HUDEP-2 (cell line): Measurements from ENCODE around the gene UNC5CL.

ENCODE experiments used
- DNase-seq, 76 experiments: peaks; one replicate each; lab custom pipeline; 2025; ENCODE audit not compliant: unreplicated experiment in 76 of 76; lab: John Stamatoyannopoulos, UW

Gene UNC5CL

DNA sequence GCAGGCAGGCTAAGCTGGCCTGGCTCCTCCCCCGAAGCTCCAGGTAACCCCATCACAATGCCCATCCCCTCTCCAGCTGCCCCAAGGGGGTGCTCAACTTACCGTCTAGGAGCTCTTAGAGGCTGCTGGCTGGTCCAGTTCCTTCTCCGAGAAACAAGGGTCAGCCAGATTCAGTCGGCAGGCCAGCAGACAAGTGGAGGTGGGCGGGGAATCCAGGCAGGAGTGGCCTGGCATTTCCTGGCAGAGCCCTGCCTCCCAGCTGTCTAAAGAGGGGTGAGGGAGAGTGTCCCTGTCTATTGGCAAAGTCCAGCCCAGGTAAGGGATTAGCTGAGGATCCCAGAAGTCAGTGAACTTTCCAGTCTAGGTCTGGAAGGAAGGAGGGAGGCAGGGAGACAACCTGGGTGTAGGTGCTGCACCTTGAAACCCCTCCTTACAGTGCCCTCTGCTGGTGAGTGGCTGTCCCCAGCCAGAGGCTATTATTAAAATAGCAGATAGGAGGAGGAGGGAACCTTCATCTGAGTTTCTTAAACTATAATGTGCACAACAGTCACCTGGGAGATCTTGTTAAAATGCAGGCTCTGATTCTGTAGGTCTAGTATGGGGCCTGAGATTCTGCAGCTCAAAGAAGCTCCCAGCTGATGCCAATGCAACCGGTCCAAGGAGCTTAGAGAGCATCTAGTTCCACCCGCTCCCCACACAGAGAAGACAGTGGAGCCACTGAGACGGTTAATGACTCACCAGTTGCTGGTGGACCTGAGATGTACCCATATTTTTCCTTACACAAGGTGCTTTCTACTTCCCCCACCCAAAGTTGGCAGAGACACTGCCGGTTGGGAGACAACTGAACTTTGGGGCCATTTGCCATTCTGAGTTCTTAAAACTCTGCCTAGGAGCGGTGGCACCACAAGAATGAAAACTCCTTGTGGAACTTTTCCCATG lies at the start of gene UNC5CL:
TSS of gene UNC5CL (minus strand) at position 162 of the 939 bp plus-strand sequence. CDS start 4,147 bp downstream, outside the sequence.
- DNase-seq: peak in 68 of 76 experiments; percentile 18 to 96 (median 62)

- DNase-seq: no peak
These were observed 49.4 kb upstream of the UNC5CL start for GRCh38 chr6:41088451-41088850.

- DNase-seq: no peak
These were observed 46.2 kb upstream of the UNC5CL start for GRCh38 chr6:41085182-41085581.

DNA sequence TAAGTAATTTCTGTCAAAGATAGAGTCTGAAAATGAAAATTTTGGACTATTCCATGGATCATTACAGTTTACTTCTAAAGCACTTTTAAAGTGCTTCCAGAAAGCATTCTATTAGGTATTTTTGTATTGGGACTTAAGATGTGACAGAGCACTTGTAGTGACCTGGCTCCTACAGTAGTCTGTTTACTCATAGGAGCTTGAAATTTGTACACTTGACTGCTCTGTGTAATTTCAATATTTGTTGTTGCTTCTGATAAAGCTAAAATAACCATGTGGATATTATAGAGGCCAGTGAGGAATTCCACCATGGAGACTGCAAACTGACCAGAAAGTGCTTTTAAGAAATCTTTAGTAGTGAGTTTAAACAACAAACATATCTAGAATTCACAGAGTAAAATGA lies 44.1 kb upstream of the UNC5CL start:
- DNase-seq: no peak

DNA sequence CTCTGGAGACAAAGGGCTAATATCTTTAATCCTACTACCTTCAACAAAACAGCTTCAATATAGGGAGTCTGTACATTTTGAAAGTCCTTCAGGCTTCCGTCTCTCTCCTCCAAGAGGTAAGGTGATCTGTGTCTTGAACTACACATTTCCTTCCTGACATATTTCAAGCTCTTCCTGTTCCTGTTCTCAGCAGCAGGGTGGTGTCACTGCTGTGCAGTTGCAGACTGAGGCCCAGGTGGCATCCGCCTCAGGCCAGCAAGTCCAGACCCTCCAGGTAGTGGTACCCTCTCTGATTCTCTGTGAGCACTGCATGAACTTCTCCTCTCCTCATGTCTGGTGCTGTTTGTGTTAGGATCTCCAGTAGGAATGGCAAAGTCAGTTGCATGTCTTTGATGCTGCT lies 41.6 kb upstream of the UNC5CL start:
- no peak for DNase-seq

GRCh38 chr6:41079080-41079479 lies 40.1 kb upstream of the UNC5CL start:
- DNase-seq: no peak

- no peak for DNase-seq
These were observed 39.1 kb upstream of the UNC5CL start for GRCh38 chr6:41078101-41078500.

DNA sequence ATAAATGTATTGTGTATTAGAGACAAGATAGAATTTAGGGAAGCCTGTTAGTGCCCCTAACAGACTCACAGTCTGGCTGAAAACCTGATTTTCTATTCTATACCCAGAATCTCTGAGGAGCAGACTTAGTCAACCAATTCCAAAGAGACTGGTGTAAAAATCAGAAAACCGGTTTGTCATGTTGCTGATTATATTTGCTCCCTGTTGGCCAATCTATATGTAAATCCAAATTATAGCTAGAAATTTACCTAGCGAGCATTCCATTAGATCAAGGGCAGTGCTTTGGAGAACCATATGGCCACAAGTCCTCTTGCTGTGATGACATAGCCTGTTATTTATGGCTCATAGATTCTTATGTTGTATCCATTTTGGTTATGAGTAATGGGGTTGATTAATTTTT lies 38.5 kb upstream of the UNC5CL start:
- no peak for DNase-seq

DNA sequence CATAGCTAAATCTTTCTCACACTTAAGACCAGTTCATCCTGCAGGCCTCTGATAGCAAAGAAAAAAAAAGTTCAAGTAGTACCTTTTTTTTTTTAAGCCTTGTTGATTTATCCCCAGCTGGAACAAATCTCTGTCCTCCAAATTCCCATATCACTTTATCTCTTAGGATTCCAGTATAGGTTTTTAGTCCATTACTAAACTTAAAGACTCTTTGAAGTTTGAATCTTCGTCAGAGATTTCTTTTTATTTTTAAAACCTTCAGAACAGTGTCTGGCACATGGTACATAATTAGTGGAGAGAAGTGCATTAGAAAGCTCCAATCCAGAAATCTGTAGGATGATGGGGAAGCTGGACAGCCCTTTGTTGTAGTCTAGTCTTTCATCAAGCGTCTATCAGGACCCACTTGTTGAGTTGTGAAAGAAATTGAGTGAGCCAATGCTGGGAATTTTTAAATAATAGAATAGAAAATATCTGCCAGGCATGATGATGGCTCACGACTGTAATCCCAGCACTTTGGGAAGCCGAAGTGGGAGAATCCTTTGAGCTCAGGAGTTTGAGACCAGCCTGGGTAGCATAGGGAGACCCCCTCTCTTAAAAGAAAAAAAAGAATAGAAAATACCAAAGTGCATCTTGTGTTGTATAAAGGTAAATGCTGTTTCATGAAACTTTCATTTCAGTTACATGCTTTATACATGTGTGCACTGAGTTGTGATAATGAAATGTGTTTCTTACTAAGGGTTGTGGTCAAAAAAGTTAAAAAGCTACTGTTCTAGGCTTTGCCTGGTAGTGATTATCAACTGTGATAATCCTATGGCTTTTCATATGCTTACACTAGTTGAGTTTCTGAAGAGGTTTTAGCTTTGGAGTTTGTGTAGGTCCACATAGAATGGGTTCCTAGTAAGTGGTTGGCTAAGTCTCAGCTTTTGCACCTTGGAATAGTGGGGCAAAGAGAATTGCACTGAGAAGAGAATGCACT lies 36.9 kb upstream of the UNC5CL start:
- DNase-seq: no peak

- no peak for DNase-seq
These were observed 35.8 kb upstream of the UNC5CL start for GRCh38 chr6:41074692-41075436.

GRCh38 chr6:41073968-41074691 lies 35.1 kb upstream of the UNC5CL start:
- peak in 3 of 76 experiments; percentile 22 to 44 (median 32) for DNase-seq

- peak in 73 of 76 experiments; percentile 48 to 93 (median 83) for DNase-seq
These were observed 34.4 kb upstream of the UNC5CL start for GRCh38 chr6:41073203-41073967.

DNA sequence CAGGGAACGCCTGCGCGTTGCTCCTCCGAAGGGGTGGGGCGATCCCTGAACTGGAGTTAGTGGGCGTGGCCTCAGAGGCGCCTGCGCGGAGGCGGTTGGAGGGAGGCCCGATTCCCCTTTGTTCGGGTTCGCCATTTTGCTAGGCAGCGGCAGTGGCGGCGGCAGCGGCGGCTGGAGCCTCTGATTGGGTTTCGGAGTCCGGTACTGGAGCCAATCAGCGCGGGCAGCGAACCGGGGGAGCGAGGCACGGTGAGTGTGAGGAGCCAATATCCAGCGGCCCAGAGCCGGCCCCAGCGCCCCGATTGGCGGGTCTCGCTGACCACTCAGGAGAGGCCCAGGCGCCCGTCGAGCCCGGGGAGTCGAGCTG lies 33.8 kb upstream of the UNC5CL start, which contains the start of gene NFYA:
TSS of gene NFYA (plus strand) at position 139 of the 367 bp plus-strand sequence. CDS start 6,116 bp downstream, outside the sequence.
- DNase-seq: peak in 60 of 76 experiments; percentile 99 to 100 (median 100)

- peak; percentile 55 to 100 (median 100) for DNase-seq
These were observed 33.2 kb upstream of the UNC5CL start, which contains the start of gene OARD1 for GRCh38 chr6:41071923-41072835. Gene OARD1, minus strand, starts transcription at chr6:41072356. Its CDS starts 722 bp downstream, at chr6:41071634.

DNA sequence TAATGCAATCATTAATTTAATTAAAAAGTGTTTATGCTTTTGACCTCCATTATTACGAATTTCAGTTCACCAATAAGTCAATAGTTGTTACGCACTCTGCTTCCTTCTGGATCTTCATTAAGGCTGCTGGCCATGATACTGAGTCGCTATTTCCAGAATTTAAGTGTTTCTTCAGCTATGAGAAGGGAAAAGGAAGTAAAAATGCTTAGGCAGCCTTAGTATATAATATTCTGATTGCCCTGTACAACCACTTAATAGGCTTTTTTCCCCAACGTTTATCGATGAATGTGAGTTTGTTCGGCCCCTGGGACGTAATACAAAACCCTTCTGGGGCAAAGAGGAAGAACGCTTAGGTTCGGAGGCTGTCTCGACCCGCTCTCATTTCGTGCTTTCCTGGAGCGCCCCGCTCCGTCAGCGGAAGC lies 32.5 kb upstream of the UNC5CL start:
- DNase-seq: peak in 4 of 76 experiments; percentile 42 to 77 (median 66)

- peak in 63 of 76 experiments; percentile 18 to 80 (median 60) for DNase-seq
These were observed 27.9 kb upstream of the UNC5CL start for GRCh38 chr6:41066867-41067304.

DNA sequence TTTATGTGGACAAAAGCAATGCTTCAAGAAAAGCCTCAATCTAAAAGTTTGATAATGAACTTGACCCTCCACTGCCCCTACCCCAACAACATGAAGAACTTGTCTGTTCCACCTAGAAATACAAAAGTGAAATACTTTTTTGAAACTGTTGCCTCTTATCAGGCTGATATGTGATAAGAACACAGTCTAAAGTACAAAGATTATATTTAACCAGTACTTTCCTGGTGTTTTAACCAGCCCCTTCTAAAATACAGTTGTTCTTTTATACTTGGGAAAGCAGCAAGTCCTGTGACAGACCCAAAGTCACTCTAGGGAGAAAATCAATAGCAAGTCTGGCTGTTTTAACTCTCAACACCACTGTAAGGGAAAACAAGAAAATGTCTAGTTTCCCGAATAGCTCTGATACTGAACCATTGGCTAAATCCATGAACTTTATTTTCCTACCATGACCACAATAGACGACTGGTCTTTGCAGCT lies 26.6 kb upstream of the UNC5CL start:
- DNase-seq: peak in 1 of 76 experiments; percentile 16
